AG04449 (cell line): Measurements from ENCODE around the gene LARGE1.
A peak's percentile ranks its signal among the peaks of the same experiment; 100 is the strongest.

Experiments used
- CTCF ChIA-PET: fragments of 350-600 bp; formaldehyde crosslinking; extraction: SDS; loops from one replicate; lab custom pipeline; 2021; ENCODE audit warnings: antibody characterized with exemption; lab: Yijun Ruan, JAX
- POLR2A ChIA-PET: fragments of 400-600, 350-600 bp; formaldehyde crosslinking; extraction: SDS; loops from one replicate; lab custom pipeline; 2020; ENCODE audit warnings: antibody characterized with exemption, inconsistent platforms; lab: Yijun Ruan, JAX
- DNase-seq: peaks from one replicate; pipeline ENCODE4 v3.0.0-alpha.2; 2010; ENCODE audit warnings: low read depth, low spot score
- H3K4me3 ChIP-seq: 2 replicates; pipeline ENCODE4 v1.5.1; 2011; ENCODE audit warnings: low read depth, mild to moderate bottlenecking, control low read depth, low read length
- CTCF ChIP-seq: IDR thresholded peaks from one replicate; pipeline ENCODE4 v1.5.1; 2011; ENCODE audit warnings: mild to moderate bottlenecking, moderate library complexity, low read length, control low read depth, inconsistent platforms; ENCODE audit not compliant: insufficient read depth; ENCODE audit errors: missing control alignments

Gene LARGE1

GRCh38 chr22:33450756-33451155 is 469.5 kb downstream of the LARGE1 start:
- ChIA-PET CTCF (interaction anchor here (2.2 kb wide), 1 partner anchor 8 kb away, joined by 5 read pairs; no protein-coding TSS in a partner anchor), POLR2A (no interaction called here)
- H3K4me3 ChIP-seq: no peak overlapping the region
- DNase-seq: no peak
- TF ChIP-seq CTCF: no peak

GRCh38 chr22:33447733-33448132 is 472.5 kb downstream of the LARGE1 start:
- DNase-seq: no peak
- TF ChIP-seq CTCF: no peak
- CTCF ChIA-PET: no interaction called here
- POLR2A ChIA-PET: no interaction called here
- H3K4me3 ChIP-seq: no peak overlapping the region

GRCh38 chr22:33443683-33444082 is 476.6 kb downstream of the LARGE1 start:
- ChIA-PET CTCF (no interaction called here), POLR2A (no interaction called here)
- no peak for TF ChIP-seq CTCF
- no peak for DNase-seq
- no peak overlapping the region for H3K4me3 ChIP-seq

GRCh38 chr22:33440756-33441155 is 479.5 kb downstream of the LARGE1 start:
- POLR2A ChIA-PET: no interaction called here
- CTCF ChIA-PET: no interaction called here
- H3K4me3 ChIP-seq: no peak overlapping the region
- no peak for DNase-seq
- no peak for TF ChIP-seq CTCF

GRCh38 chr22:33438273-33438672 is 482.0 kb downstream of the LARGE1 start:
- CTCF ChIA-PET: interaction anchor here (0.9 to 1.7 kb wide), 4 partner anchors 30 to 142 kb away, joined by 3 to 4 read pairs (median 3); no protein-coding TSS in a partner anchor
- no peak for TF ChIP-seq CTCF
- POLR2A ChIA-PET: interaction anchor here (0.9 kb wide), 1 partner anchor 68 kb away, joined by 3 read pairs; no protein-coding TSS in a partner anchor
- no peak overlapping the region for H3K4me3 ChIP-seq
- peak; percentile 53 for DNase-seq

- POLR2A ChIA-PET: no interaction called here
- CTCF ChIA-PET: no interaction called here
- no peak for TF ChIP-seq CTCF
- H3K4me3 ChIP-seq: no peak overlapping the region
- no peak for DNase-seq
Measured at GRCh38 chr22:33431300-33431699, 489.0 kb downstream of the LARGE1 start.
